Measurements from ENCODE around the gene C14orf132. TPM values are rescaled to one million over a fixed set of nuclear protein-coding genes. Genes with fewer than 3 reads are reported as not detected.

C14orf132 gene
- total RNA-seq, 2 donors from 2014 or later: 12.3 to 21.9 TPM

DNA sequence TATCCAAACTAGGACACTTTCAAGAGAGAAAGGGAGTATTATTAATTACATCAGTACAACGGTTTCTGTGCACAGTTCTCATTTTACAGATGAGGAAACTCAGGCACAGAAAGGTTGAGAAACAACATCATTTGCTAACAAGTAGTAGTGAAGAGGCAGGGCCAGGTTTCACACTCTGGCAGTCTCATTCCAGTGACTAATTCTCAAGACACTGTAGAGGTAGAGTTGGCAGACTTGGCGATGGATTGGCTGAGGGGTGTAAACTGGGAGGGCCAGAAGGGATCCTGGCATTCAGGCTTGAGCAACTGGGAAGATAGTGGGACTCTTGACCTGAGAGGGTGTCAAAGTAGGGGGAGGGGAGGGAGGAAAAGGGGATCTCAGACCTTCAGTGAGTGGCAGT, 91.7 kb downstream of the C14orf132 start:
- Mint-ChIP-seq H3K4me1 (no peaks in the 10 kb centered on the region), H3K9me3 (no peaks in the 10 kb centered on the region), H3K4me3 (no peak overlapping the region), H3K27me3 (ENCODE audit: insufficient read depth) (peaks cover 33% of the 10 kb centered on the region), H3K27ac (no peak overlapping the region), H3K36me3 (ENCODE audit: low read depth) (no peaks in the 10 kb centered on the region)
- H3K9ac ChIP-seq (ENCODE audit: extremely low read depth, low read length, poor library complexity, severe bottlenecking): no peak overlapping the region
- H3K27me3 ChIP-seq (ENCODE audit: control insufficient read depth, insufficient read depth, low read length, poor library complexity, severe bottlenecking): no peaks in the 10 kb centered on the region
- H3K27ac ChIP-seq (ENCODE audit: low read depth, low read length): no peak overlapping the region
- DNase-seq: no peak
- no peaks in the 10 kb centered on the region for H3K9me3 ChIP-seq (ENCODE audit: control insufficient read depth, low read length)
- WGBS, 2 experiments (ENCODE audit: insufficient coverage in 1 of 2, insufficient read length in 1 of 2): 89 to 100% methylated on average over 1 to 2 of the region's 2 CpGs
- TF ChIP-seq, protein P1, sequence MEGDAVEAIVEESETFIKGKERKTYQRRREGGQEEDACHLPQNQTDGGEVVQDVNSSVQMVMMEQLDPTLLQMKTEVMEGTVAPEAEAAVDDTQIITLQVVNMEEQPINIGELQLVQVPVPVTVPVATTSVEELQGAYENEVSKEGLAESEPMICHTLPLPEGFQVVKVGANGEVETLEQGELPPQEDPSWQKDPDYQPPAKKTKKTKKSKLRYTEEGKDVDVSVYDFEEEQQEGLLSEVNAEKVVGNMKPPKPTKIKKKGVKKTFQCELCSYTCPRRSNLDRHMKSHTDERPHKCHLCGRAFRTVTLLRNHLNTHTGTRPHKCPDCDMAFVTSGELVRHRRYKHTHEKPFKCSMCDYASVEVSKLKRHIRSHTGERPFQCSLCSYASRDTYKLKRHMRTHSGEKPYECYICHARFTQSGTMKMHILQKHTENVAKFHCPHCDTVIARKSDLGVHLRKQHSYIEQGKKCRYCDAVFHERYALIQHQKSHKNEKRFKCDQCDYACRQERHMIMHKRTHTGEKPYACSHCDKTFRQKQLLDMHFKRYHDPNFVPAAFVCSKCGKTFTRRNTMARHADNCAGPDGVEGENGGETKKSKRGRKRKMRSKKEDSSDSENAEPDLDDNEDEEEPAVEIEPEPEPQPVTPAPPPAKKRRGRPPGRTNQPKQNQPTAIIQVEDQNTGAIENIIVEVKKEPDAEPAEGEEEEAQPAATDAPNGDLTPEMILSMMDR (conservative IDR thresholded peaks at IDR 0.05): no peak
- H3K4me1 ChIP-seq (ENCODE audit: control insufficient read depth, insufficient read depth, low read length): no peaks in the 10 kb centered on the region
- H3K4me3 ChIP-seq (ENCODE audit: low read length): no peak overlapping the region
- no peaks in the 10 kb centered on the region for H3K36me3 ChIP-seq (ENCODE audit: control insufficient read depth, insufficient read depth, low read length)

DNA sequence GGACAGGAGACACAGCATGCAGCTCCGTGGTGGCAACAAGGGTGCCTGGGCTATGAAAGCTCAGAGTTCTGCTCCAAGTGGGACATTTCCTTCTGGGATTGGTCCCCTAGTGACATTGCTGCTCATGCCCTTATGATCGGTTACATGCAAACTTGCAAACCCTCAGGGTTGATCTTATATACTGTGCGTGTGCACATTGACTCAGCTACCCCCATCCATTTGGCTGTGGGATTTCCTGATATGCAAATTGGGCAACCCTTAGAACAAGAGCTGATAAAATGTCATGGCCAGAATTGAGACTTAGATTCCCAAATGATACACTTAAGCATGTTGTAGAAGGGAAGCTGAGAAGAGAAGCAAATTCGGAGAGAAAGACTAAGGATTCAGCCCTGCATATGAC, 92.7 kb downstream of the C14orf132 start:
- Mint-ChIP-seq H3K36me3 (ENCODE audit: low read depth) (no peaks in the 10 kb centered on the region), H3K9me3 (no peaks in the 10 kb centered on the region), H3K4me3 (no peak overlapping the region), H3K27me3 (ENCODE audit: insufficient read depth) (peaks cover 33% of the 10 kb centered on the region), H3K4me1 (no peaks in the 10 kb centered on the region), H3K27ac (no peak overlapping the region)
- H3K27me3 ChIP-seq (ENCODE audit: control insufficient read depth, insufficient read depth, low read length, poor library complexity, severe bottlenecking): no peaks in the 10 kb centered on the region
- DNase-seq: no peak
- no peaks in the 10 kb centered on the region for H3K36me3 ChIP-seq (ENCODE audit: control insufficient read depth, insufficient read depth, low read length)
- H3K9me3 ChIP-seq (ENCODE audit: control insufficient read depth, low read length): no peaks in the 10 kb centered on the region
- no peak overlapping the region for H3K9ac ChIP-seq (ENCODE audit: extremely low read depth, low read length, poor library complexity, severe bottlenecking)
- TF ChIP-seq, protein P1 (conservative IDR thresholded peaks at IDR 0.05): no peak
- WGBS, 2 experiments (ENCODE audit: insufficient coverage in 1 of 2, insufficient read length in 1 of 2): 93 to 95% methylated on average over 4 of the region's 4 CpGs
- no peak overlapping the region for H3K27ac ChIP-seq (ENCODE audit: low read depth, low read length)
- no peak overlapping the region for H3K4me3 ChIP-seq (ENCODE audit: low read length)
- H3K4me1 ChIP-seq (ENCODE audit: control insufficient read depth, insufficient read depth, low read length): no peaks in the 10 kb centered on the region

DNA sequence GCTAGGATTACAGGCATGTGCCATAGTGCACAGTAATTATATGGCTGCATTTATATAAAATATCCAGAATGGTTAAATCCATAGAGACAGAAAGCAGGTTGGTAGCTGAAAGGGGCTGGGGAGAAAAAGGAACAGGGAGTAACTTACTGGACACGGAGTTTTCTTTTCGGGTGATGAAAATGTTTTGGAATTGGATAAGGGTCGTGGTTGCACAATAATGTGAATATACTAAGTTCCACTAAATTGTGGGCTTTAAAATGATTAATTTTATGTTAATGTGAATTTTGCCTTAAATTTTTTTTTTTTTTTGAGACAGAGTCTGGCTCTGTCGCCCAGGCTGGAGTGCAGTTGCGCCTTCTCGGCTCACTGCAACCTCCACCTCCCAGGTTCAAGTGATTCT, 95.3 kb downstream of the C14orf132 start:
- Mint-ChIP-seq H3K36me3 (ENCODE audit: low read depth) (no peaks in the 10 kb centered on the region), H3K27ac (no peak overlapping the region), H3K4me3 (no peak overlapping the region), H3K9me3 (peaks cover 3% of the 10 kb centered on the region), H3K27me3 (ENCODE audit: insufficient read depth) (peaks cover 32% of the 10 kb centered on the region), H3K4me1 (no peaks in the 10 kb centered on the region)
- 93 to 100% methylated on average over 3 to 6 of the region's 6 CpGs for WGBS, 2 experiments (ENCODE audit: insufficient coverage in 1 of 2, insufficient read length in 1 of 2)
- TF ChIP-seq, protein P1 (conservative IDR thresholded peaks at IDR 0.05): no peak
- no peak overlapping the region for H3K27ac ChIP-seq (ENCODE audit: low read depth, low read length)
- DNase-seq: no peak
- no peaks in the 10 kb centered on the region for H3K27me3 ChIP-seq (ENCODE audit: control insufficient read depth, insufficient read depth, low read length, poor library complexity, severe bottlenecking)
- no peaks in the 10 kb centered on the region for H3K36me3 ChIP-seq (ENCODE audit: control insufficient read depth, insufficient read depth, low read length)
- H3K9me3 ChIP-seq (ENCODE audit: control insufficient read depth, low read length): peaks cover 10% of the 10 kb centered on the region
- no peaks in the 10 kb centered on the region for H3K4me1 ChIP-seq (ENCODE audit: control insufficient read depth, insufficient read depth, low read length)
- H3K4me3 ChIP-seq (ENCODE audit: low read length): no peak overlapping the region
- no peak overlapping the region for H3K9ac ChIP-seq (ENCODE audit: extremely low read depth, low read length, poor library complexity, severe bottlenecking)

Data from endodermal cell (in vitro differentiated cells).